GM19468 (cell line): Measurements from ENCODE around the gene PPP1R13B.
A peak's percentile ranks its signal among the peaks of the same experiment; 100 is the strongest.
"Not testable (repeated sequence)": the region's sequence is repeated elsewhere in the genome, so short reads cannot be mapped to it uniquely, and the experiment has no call there.

Experiments used
- ATAC-seq: cut with Tn5 transposase; IDR thresholded peaks from one replicate; pipeline ENCODE4 v1.9.1; 2021; ENCODE audit warnings: mild to moderate bottlenecking, moderate library complexity, moderate number of reproducible peaks; ENCODE audit not compliant: unreplicated experiment; ENCODE audit errors: extremely low read depth

PPP1R13B gene

GRCh38 chr14:103847451-103848174 is at the start of gene PPP1R13B:
Gene PPP1R13B (minus strand): TSS chr14:103847575. CDS start chr14:103847307, 268 bp downstream.
- ATAC-seq: peak; percentile 69

- no peak for ATAC-seq
Measured at GRCh38 chr14:103896578-103896977, 49.2 kb upstream of the PPP1R13B start.

DNA sequence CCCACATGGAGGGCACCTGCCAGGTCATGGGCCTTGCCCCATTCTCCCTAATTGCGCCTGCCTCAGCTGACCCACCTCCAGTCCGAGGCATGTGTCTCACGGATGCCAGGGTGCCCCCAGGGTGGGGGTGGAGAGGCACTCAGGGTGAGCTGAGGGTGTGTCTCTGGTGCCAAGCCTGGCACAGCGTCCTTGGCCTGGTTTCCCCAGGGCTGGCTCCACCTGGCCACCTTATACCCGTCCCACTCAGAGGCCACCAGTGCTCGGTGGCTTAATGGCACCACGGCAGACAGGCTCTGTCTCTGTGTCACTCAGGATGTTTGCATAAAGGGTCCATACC is 47.3 kb upstream of the PPP1R13B start:
- no peak for ATAC-seq

- ATAC-seq: no peak
Measured at GRCh38 chr14:103894034-103894722, 46.8 kb upstream of the PPP1R13B start.

GRCh38 chr14:103892247-103892646 is 44.9 kb upstream of the PPP1R13B start:
- ATAC-seq: no peak

GRCh38 chr14:103891667-103892215 is 44.4 kb upstream of the PPP1R13B start:
- ATAC-seq: no peak

DNA sequence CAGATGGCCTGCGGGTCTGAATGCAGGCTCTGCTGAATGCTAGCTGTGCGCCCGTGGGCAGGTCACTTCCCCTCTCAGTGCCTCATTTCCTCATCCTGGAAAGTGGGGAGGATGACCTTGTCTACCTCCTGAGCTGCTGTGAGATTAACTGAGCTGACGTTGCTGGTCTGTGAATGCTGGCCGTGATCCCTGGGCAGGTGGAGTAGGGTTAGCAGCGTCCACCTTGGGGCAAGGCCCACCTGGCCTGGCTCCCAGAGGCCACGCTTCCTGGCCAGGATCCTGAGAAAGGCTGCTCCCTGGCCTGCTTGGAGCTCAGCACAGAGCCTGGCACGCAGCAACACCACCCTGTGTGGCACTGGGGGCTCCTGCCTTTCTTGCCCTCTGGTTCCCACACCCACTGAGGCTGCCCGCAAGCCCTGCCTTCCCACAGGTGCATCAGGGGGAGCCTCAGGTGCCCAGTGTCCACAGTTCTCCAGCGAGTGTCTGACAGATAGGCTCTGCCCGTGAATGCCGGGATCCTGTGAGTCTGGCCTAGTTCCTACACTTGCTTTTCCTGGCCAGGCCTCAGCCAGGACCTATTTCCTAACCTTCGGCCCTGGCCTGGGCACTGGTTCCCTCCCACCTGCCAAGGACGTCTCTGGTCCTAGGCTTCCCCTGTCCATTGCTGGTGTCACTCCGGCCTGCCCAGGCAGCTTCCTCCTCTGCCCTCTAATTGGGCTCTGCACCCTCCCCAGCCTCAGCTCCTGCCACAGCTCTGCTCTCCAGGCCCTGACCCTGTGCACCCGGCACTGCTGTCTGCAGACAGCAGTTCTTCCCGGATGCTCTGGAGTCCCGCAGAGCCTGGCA is 43.7 kb upstream of the PPP1R13B start:
- ATAC-seq: no peak

GRCh38 chr14:103890052-103890371 is 42.6 kb upstream of the PPP1R13B start:
- no peak for ATAC-seq

- no peak for ATAC-seq
Measured at GRCh38 chr14:103889313-103890051, 42.1 kb upstream of the PPP1R13B start.

- not testable (repeated sequence) for ATAC-seq
Measured at GRCh38 chr14:103889002-103889312, 41.6 kb upstream of the PPP1R13B start.

DNA sequence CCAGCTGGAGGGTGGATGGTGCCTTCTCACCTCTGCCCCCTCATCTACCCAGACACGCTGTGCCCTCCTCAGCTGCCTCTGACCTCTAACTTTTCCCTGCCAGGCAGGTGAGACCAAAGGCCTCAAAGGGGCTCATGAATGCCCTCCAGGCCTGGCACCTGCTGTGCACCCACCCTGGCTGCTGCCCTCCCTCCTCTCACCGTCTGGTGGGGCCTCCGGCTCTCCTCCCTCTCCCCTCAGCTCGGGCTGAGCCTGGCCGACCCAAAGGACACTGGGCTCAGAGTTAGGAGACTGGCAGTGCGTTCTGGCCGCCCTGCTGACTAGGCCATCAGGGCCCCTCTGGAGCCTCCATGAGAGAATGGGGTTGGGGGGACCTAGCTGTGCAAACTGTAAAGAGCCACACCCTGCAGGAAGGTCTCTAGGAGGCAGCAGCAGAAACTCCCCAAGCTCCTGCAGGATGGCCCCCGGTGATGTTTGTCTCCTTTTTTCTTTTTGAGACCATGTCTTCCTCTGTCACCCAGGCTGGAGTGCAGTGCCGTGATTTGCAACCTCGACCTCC is 40.3 kb upstream of the PPP1R13B start:
- no peak for ATAC-seq

GRCh38 chr14:103887170-103887501 is 39.8 kb upstream of the PPP1R13B start:
- ATAC-seq: no peak

DNA sequence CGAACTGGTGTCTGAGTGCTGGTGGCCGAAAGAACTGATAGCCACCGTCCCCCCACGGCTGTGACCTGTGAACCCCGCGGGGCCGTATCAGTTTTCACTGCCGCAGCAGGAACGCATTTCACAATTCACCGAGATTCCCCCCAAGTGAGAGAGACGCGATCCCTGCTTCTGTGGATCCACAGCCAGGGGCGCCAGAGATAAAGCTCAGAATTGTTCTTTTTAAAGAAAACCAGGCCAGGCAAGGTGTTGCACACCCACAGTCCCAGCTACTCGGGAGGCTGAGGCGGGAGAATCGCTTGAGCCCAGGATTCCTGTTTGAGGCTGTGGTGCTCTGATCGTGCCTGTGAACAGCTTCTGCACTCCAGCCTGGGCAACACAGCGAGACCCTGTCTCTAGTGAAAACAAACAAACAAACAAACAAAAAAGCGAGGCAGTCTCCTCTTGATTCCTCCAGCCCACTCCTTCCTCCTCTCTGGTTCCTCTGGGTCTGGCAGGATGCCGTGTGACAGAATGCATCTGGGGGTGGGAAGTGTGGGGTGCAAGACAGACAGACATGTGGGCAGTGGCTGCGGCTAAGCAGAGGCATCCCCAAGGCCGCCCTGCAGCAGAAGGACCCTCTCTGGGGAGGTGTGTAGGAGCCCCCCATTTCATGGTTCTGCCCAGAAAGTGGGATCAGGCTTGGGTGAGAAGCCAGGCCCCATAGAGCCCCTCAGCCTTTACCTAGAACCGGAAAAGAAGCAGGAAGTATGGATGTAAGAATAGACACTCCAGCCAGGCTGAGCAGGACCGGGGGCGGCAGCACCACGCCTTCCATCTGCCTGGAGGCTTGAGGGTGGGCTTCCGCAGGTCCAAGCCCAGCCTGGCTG is 39.2 kb upstream of the PPP1R13B start:
- ATAC-seq: no peak

GRCh38 chr14:103885509-103885932 is 38.1 kb upstream of the PPP1R13B start:
- no peak for ATAC-seq

DNA sequence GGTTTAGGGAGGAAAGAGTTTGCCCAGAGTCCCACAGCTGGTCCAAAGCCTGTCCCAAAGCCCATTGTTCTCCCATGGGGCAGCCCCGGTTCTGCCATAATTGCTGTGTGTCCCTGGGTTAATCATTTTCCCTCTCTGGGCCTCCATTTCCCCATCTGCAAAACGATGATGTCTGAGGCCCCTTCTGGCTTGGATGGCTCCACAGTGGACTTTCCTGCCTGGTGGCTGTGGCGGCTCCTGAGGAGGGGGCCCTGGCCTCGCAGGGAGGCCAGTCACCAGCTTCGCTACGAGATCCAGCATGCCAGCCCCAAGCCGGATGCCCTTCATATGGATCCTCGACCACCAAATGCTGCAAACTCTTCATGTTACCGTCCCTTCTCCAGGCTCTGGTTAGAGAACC is 37.5 kb upstream of the PPP1R13B start:
- ATAC-seq: no peak

GRCh38 chr14:103883263-103883523 is 35.8 kb upstream of the PPP1R13B start:
- no peak for ATAC-seq

GRCh38 chr14:103882503-103883262 is 35.3 kb upstream of the PPP1R13B start:
- no peak for ATAC-seq

GRCh38 chr14:103881268-103882201 is 34.2 kb upstream of the PPP1R13B start:
- ATAC-seq: no peak
